Motor neuron (in vitro differentiated cells): ENCODE results near the gene TIA1. TPM values are rescaled to one million over a fixed set of nuclear protein-coding genes. Genes with fewer than 3 reads are reported as not detected.
"Not testable (repeated sequence)": the region's sequence is repeated elsewhere in the genome, so short reads cannot be mapped to it uniquely, and the experiment has no call there.

Experiments used
- ATAC-seq, 8 experiments: fragments of 200-7000 bp; cut with Tn5 transposase; replicated peaks in 6 of 8; 2 replicates each; pipeline ENCODE4 v1.8.0; 2021; ENCODE audit warnings: mild to moderate bottlenecking in 8 of 8, moderate library complexity in 8 of 8
- H3K27ac ChIP-seq, 2 donors: fragments of 250-450 bp; sonication (Bioruptor Pico); 2 replicates each; pipeline ENCODE4 v1.9.0; 2021; ENCODE audit warnings: antibody characterized with exemption in 2 of 2, mild to moderate bottlenecking in 2 of 2, moderate library complexity in 1 of 2
- H3K4me1 ChIP-seq, 2 donors: fragments of 250-450 bp; sonication (Bioruptor Pico); replicated peaks in 1 of 2; 2 replicates each; pipeline ENCODE4 v1.6.1; 2021; ENCODE audit warnings: antibody characterized with exemption in 2 of 2, mild to moderate bottlenecking in 2 of 2, moderate library complexity in 1 of 2
- H3K4me3 ChIP-seq, 5 donors: fragments of 250-450 bp; sonication (Bioruptor Pico); 2 replicates each; pipeline ENCODE4 v1.9.0; 2021; ENCODE audit warnings: antibody characterized with exemption in 5 of 5, mild to moderate bottlenecking in 5 of 5, moderate library complexity in 4 of 5
- WGBS, 10 experiments: fragments of 450-650 bp; shearing (Covaris generic); methylation state at CpG; one replicate each; pipeline ENCODE4 v1.0.0; 2022; 5-methylcytosine and 5-hydroxymethylcytosine counted together
- in situ Hi-C, 9 experiments: fragments of 400-800 bp; cut with MboI; loops; one replicate each; pipeline ENCODE4 v1.15.0; 2021; ENCODE audit warnings: low sequenced_read_pairs in 9 of 9, low pct_unique_long_range_greater_than_20kb in 2 of 9; ENCODE audit not compliant: unreplicated experiment in 9 of 9
- total RNA-seq, 8 experiments: library from RNA; unstranded; fragments of 300-600 nt; gene quantifications; 2 replicates each; pipeline versions ENCODE4 v1.2.3 to v1.2.4, GENCODE V29; 2022

The TIA1 gene
- total RNA-seq, 8 experiments from 2014 or later, result 44.3 to 195 (median 128) TPM

DNA sequence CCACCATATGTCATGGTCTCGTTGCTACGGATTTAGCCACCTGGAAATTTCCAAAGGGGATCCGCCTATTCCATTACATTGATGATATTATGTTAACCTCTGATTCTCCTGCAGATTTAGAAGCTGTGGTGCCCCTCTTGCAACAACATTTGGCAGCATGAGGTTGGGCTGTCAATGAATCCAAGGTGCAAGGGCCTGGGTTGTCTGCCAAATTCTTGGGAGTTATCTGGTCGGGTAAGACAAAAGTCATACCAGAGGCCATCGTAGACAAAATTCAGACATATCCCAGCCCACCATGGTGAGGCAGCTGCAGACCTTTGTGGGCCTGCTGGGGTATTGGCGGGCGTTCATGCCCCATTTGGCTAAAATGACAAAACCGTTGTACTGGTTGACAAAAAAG is 44.0 kb downstream of the TIA1 start:
- no peak for ATAC-seq
- no peak overlapping the region for H3K27ac ChIP-seq
- H3K4me3 ChIP-seq, result no peak overlapping the region
- in situ Hi-C loops, result no loop called here
- WGBS, 10 experiments, result 0 to 100% (median 70%) methylated on average over 1 to 7 of the region's 8 CpGs; no CpG with 5 or more reads in 4 of the 10 experiments
- H3K4me1 ChIP-seq, result no peaks in the 10 kb centered on the region

DNA sequence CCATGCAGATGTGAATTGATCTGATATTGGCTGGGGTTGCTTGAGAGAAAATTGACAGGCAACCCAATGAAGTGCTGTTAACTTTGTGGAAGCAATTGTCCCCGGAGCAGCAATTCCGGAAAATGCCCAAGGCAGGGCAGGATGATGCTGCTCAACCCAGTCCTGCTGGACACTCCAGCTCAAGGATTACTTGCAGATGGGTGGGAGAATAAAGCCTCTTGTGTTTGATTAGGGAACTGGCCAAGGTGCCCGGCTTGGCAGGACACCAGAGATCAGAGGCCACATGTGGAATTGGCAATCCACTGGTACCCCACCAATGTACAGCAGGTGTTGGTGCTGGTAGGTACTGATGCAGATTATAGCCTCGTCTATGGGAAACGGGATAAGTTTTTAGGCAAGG is 45.3 kb downstream of the TIA1 start:
- WGBS, 10 experiments, result 67 to 100% (median 92%) methylated on average over 1 to 5 of the region's 5 CpGs; no CpG with 5 or more reads in 4 of the 10 experiments
- Histone ChIP-seq H3K27ac (no peak overlapping the region), H3K4me3 (no peak overlapping the region), H3K4me1 (no peaks in the 10 kb centered on the region)
- in situ Hi-C loops, result no loop called here
- peak in 2 of 8 experiments; percentile 9 to 27 for ATAC-seq

DNA sequence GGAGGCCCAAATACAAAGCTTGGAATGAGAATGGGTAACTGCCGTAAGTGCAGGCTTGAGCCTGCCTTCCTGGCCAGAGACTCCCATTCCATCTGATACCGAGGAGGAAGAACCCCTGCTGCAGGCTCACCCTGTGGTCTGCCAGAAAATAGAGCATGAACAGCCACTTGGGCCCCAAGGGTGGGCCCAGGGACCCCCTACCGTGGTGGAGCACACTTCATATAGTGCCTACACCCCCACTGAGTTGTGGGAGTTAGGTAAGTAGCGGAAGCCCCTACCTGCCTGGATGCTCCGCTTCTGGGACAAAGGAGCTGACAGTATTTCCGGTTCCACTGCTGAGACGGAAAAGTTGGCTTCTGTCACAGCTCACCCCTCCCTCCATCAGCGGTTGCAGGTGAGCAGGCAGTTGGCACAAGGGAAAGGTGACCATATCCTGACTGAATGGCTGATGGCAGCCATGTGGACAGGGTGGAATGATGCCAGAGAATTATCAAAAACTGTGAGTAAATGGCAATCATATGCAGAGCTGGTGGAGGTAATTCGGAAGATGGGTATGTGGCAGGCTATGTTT is 46.1 kb downstream of the TIA1 start:
- WGBS, 10 experiments, result 53 to 100% (median 70%) methylated on average over 1 to 6 of the region's 9 CpGs; no CpG with 5 or more reads in 3 of the 10 experiments
- no peak for ATAC-seq

DNA sequence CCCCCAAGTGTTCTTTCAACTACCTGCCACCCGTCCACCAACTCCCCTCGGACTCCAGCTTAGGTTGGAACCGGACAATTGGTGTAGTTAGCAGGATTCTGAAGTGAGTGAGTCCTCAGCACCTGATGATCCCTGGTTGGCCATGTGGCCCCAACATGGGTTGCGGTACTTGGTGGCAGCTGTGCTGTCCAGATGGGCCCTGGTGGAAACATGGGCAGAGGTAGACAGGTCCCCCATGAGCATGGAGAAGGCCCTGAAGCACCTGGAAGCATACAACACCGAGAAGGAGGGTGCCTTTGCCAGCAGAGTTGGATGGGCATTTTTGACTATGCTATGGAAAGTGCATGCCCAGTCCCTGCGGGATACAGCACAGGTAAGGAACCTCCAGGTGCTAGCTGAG is 46.6 kb downstream of the TIA1 start:
- H3K27ac ChIP-seq, result no peak overlapping the region
- in situ Hi-C loops, result no loop called here
- H3K4me3 ChIP-seq, result no peak overlapping the region
- 33 to 100% (median 78%) methylated on average over 1 to 4 of the region's 6 CpGs; no CpG with 5 or more reads in 4 of the 10 experiments for WGBS, 10 experiments
- no peak for ATAC-seq
- no peaks in the 10 kb centered on the region for H3K4me1 ChIP-seq

More for the DNA sequence above, 46.1 kb downstream of the TIA1 start:
- no peaks in the 10 kb centered on the region for H3K4me1 ChIP-seq
- in situ Hi-C loops, result no loop called here
- H3K4me3 ChIP-seq, result no peak overlapping the region
- H3K27ac ChIP-seq, result no peak overlapping the region

DNA sequence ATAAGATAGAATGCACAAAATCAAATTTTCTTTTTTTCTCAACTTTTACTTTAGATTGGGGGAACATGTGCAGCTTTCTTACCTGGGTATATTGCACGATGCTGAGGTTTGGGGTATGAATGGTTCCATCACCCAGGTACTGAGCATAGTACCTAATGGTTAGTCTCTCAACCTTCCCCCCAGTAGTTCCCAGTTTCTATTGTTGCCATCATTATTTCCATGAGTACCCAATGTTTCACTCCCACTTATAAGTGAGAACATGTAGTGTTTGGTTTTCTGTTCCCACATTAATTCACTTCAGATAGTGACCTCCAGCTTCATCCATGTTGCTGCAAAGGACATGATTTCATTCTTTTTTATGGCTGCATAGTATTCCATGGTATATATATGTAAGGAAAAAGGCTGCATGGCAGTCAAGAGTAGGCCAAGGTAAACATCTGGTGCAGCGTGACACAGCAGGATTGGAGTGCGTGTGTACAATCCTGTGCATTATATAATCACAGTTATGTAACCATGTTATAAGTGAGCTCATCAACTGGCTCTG is 47.1 kb downstream of the TIA1 start:
- H3K4me3 ChIP-seq, result no peak overlapping the region
- no peak overlapping the region for H3K27ac ChIP-seq
- in situ Hi-C loops, result no loop called here
- ATAC-seq, result no peak
- 63 to 100% (median 81%) methylated on average over 1 to 3 of the region's 3 CpGs; no CpG with 5 or more reads in 1 of the 10 experiments for WGBS, 10 experiments
- no peaks in the 10 kb centered on the region for H3K4me1 ChIP-seq

DNA sequence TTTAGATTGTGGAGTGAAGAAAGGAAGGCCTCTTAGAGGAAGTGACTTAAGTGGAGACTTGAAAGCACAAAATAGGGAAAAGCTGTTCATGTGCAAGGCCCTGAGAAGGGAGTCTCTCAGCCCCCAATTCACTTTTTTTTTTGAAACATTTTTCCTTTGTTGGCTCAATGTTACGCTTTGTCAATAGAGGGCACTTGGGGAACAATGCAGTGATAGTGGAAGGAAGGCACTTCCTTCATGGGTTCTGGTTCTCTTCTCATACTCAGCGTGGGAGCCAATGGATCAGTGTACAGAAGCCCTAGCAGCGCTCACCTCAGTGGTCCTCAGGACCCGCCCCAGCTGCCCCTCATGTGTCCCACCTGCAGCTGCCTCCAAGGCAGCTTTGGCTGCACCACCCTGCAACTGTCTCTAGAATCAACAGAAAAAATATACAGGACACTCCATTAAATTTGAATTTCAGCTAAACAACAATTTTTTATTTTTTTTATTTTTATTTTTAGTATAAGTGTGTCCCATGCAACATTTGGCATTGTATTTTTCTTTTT is 49.0 kb downstream of the TIA1 start:
- no peak for ATAC-seq
- in situ Hi-C loops, result loop anchor here in 1 of 9 experiments (25.0 kb wide), 1 partner anchor 287 kb away; the partner anchor contains the start of gene MXD1
- 40 to 100% (median 92%) methylated on average over 1 to 4 of the region's 4 CpGs; no CpG with 5 or more reads in 1 of the 10 experiments for WGBS, 10 experiments
- no peak overlapping the region for H3K4me3 ChIP-seq
- H3K4me1 ChIP-seq, result no peaks in the 10 kb centered on the region
- H3K27ac ChIP-seq, result no peak overlapping the region

DNA sequence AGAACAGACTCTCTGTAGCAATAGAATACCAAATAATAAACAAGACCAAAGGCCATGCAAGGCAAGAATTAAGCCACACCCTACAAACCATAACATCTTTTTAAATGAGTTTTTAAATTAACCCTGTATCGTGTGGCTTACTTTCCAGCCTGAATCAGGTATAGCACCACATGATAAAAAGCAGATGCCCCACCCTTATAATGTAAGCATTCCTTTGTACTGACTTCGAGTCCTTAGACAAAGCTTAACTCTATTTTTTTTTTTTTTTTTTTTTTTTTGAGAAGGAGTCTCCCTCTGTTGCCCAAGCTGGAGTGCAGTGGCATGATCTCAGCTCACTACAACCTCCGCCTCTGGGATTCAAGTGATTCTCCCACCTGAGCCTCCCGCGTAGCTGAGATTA is 55.9 kb downstream of the TIA1 start:
- no peak overlapping the region for H3K27ac ChIP-seq
- H3K4me1 ChIP-seq, result no peaks in the 10 kb centered on the region
- H3K4me3 ChIP-seq, result no peak overlapping the region
- ATAC-seq, result no peak
- in situ Hi-C loops, result loop anchor here in 1 of 9 experiments (25.0 kb wide), 1 partner anchor 280 kb away; the partner anchor contains the start of gene MXD1
- WGBS, 10 experiments, result 57 to 100% (median 90%) methylated on average over 1 to 5 of the region's 5 CpGs; no CpG with 5 or more reads in 4 of the 10 experiments

DNA sequence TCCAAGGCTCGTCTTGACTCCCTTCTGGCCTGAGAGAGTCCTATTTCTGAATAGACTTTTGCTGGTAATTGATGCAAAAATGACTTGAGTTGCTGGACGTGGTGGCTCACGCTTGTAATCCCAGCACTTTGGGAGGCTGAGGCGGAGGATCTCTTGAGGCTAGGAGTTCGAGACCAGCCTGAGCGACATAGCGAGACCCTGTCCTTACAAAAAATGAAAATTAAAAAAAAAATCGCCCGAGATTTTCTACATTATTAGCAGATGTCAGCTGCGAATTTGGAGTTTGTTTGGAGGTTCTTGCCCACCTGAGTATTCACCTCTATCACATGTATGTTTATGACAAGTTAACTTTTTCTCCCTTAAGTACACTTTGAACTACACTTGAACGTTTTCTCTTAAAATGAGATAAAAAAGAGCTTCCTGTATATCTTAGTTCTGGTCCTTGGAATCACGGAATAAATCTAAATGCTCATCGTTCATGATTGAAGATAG is 57.1 kb downstream of the TIA1 start:
- Histone ChIP-seq H3K27ac (peak overlapping the region; percentile 99), H3K4me1 (no peaks in the 10 kb centered on the region)

DNA sequence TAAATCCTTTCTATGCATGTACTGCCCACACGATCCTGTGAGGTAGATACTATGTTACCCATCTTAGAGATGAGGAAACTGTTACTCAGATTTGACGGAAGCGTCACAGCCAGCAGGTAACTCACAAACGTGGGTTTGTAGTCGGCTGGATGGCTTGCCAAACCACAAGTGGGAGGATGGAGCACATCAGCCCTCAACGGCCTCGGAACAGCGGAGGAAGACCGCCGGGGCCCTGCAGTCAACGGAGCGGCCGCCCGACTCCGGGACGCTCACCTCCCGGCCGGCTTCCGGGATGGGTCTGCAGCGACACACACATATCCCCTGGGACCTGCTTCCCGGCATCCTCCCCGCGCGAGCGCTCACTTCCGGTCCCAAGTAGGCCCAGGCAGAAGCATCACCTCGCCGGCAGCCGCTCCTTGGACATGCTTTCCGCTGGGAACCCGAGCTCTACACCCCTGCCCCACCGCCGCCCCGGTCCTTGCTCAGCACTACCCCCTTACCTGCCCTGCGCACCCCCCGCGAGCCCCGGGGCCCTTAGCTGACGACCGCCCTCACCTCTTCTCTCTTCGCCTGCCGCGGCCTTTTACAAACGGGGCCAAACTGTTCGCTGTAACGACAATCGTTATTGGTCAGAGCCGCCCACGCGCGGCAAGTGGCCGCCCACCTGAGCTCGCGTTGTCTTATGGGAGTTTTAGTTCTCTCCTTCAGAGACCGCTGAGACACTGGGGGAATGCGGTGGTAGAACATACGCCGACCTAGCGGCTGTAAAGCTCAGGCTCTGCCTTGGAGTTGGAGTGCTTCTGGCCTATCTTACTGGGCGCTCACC is 57.8 kb downstream of the TIA1 start, which contains the start of gene C2orf42:
Gene C2orf42, minus strand, starts transcription at position 602 of the 826 bp plus-strand sequence. CDS start 9,034 bp downstream, outside the sequence.
- ATAC-seq, result peak; percentile 92 to 97 (median 96)
- H3K4me3 ChIP-seq, result peak within 1 kb of the TSS; percentile 67 to 82 (median 76)
- 0 to 7% (median 0%) methylated on average over 1 to 13 of the region's 60 CpGs; no CpG with 5 or more reads in 3 of the 10 experiments for WGBS, 10 experiments
- in situ Hi-C loops, result loop anchor here in 1 of 9 experiments (25.0 kb wide), 1 partner anchor 278 kb away; the partner anchor contains the start of gene MXD1
- H3K27ac ChIP-seq, result peak within 1 kb of the TSS; percentile 99
- no peaks in the 10 kb centered on the region for H3K4me1 ChIP-seq

More for the DNA sequence above, 57.1 kb downstream of the TIA1 start:
- in situ Hi-C loops, result loop anchor here in 1 of 9 experiments (25.0 kb wide), 1 partner anchor 279 kb away; the partner anchor contains the start of gene MXD1
- ATAC-seq, result no peak
- peak overlapping the region; percentile 67 to 82 (median 76) for H3K4me3 ChIP-seq
- 64 to 95% (median 81%) methylated on average over 3 to 13 of the region's 13 CpGs; no CpG with 5 or more reads in 1 of the 10 experiments for WGBS, 10 experiments

DNA sequence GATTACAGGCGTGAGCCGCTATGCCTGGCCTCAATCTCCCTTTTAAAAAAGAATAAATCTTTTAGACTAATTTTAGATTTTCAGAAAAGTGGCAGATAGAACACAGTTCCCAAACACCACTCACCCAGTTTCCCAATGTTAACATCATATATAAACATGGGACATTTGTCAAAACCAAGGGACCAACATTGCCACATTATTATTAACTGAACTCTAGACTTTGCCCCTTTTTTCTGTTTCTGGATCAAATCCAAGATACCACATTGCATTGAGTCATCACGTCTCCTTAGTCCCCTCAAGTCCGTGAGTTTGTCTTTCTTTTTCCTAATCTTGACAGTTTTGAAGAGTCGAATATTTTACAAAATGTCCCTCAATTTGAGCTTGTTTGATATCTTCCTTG is 60.0 kb downstream of the TIA1 start:
- no peak for ATAC-seq
- no peak overlapping the region for H3K4me3 ChIP-seq
- 24 to 100% (median 89%) methylated on average over 1 to 5 of the region's 5 CpGs for WGBS, 10 experiments
- H3K4me1 ChIP-seq, result no peaks in the 10 kb centered on the region
- in situ Hi-C loops, result loop anchor here in 1 of 9 experiments (25.0 kb wide), 1 partner anchor 276 kb away; the partner anchor contains the start of gene MXD1
- H3K27ac ChIP-seq, result no peak overlapping the region

DNA sequence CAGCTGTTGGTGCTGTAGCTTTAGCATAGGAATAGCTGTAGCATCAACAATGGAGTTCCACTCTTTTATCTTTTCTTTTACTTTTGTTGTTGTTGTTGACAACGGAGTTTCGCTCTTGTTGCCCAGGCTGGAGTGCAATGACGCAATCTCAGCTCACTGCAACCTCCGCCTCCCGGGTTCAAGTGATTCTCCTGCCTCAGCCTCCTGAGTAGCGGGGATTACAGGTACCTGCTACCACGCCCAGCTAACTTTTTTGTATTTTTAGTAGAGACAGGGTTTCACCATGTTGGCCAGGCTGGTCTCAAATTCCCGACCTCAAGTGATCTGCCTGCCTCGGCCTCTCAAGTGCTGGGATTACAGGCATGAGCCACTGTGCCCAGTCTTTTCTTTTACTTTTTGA is 61.3 kb downstream of the TIA1 start:
- in situ Hi-C loops, result loop anchor here in 1 of 9 experiments (25.0 kb wide), 1 partner anchor 275 kb away; the partner anchor contains the start of gene MXD1
- 73 to 100% (median 98%) methylated on average over 1 to 6 of the region's 9 CpGs; no CpG with 5 or more reads in 1 of the 10 experiments for WGBS, 10 experiments

DNA sequence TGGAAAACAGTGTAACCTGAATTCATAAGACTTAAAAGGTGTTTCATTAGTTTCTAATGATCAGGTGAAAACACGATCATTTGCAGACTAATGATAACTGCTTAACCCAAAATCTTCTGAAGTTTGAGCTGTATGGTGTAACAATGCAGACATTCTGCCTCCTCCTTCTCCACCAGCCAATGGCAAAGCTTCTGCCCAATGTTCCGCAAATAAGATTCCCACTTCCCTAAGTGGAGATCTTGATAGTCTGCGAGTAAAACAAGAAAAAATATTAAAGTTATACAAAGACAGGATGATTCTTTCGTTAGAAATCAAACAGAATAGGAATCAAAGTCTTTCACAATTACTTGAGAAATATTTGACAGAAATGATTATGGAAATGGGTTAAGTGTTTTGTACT is 65.7 kb downstream of the TIA1 start:
- no peaks in the 10 kb centered on the region for H3K4me1 ChIP-seq
- 72 to 100% (median 93%) methylated on average over 1 to 4 of the region's 4 CpGs for WGBS, 10 experiments
- no peak for ATAC-seq
- in situ Hi-C loops, result loop anchor here in 1 of 9 experiments (25.0 kb wide), 1 partner anchor 270 kb away; the partner anchor contains the start of gene MXD1
- H3K27ac ChIP-seq, result no peak overlapping the region
- no peak overlapping the region for H3K4me3 ChIP-seq

More for the DNA sequence above, 61.3 kb downstream of the TIA1 start:
- ATAC-seq, H3K27ac ChIP-seq, H3K4me1 ChIP-seq, H3K4me3 ChIP-seq: not testable (repeated sequence)
